Neural progenitor cell (in vitro differentiated cells): ENCODE measurements around the gene RALY. TPM values are rescaled to one million over a fixed set of nuclear protein-coding genes. Genes with fewer than 3 reads are reported as not detected.

Experiments used
- DNase-seq: peaks from one replicate; pipeline ENCODE4 v3.0.0-alpha.2; 2016; ENCODE audit warnings: low spot score
- H2AFZ ChIP-seq: fragments of 200-600 bp; sonication (generic); replicated peaks from 2 replicates; pipeline ENCODE4 v1.6.1; 2016; ENCODE audit warnings: antibody characterized with exemption
- H3F3A ChIP-seq: fragments of 200-600 bp; sonication (generic); 2 replicates; pipeline ENCODE4 v1.6.1; 2016; ENCODE audit warnings: antibody characterized with exemption, low read depth
- H3K27ac ChIP-seq: fragments of 200-600 bp; sonication (generic); 2 replicates; pipeline ENCODE4 v1.5.1; 2016; ENCODE audit warnings: mild to moderate bottlenecking
- H3K27me3 ChIP-seq: fragments of 200-600 bp; sonication (generic); 2 replicates; pipeline ENCODE4 v1.6.1; 2016; ENCODE audit warnings: mild to moderate bottlenecking, moderate library complexity
- H3K36me3 ChIP-seq: fragments of 200-600 bp; sonication (generic); 2 replicates; pipeline ENCODE4 v1.5.1; 2016
- H3K4me1 ChIP-seq: fragments of 200-600 bp; sonication (generic); 2 replicates; pipeline ENCODE4 v1.6.1; 2016; ENCODE audit warnings: mixed run types
- H3K4me2 ChIP-seq: fragments of 200-600 bp; sonication (generic); 2 replicates; pipeline ENCODE4 v1.6.1; 2016
- H3K4me3 ChIP-seq: fragments of 200-600 bp; sonication (generic); 2 replicates; pipeline ENCODE4 v1.5.1; 2016
- H3K79me2 ChIP-seq: fragments of 200-600 bp; sonication (generic); 2 replicates; pipeline ENCODE4 v1.6.1; 2016; ENCODE audit warnings: low read depth
- H3K9ac ChIP-seq: fragments of 200-600 bp; sonication (generic); 2 replicates; pipeline ENCODE4 v1.6.1; 2016
- H3K9me3 ChIP-seq: fragments of 200-600 bp; sonication (generic); 2 replicates; pipeline ENCODE4 v1.5.1; 2016; ENCODE audit warnings: low read depth
- H4K20me1 ChIP-seq: fragments of 200-600 bp; sonication (generic); 2 replicates; pipeline ENCODE4 v1.6.1; 2016; ENCODE audit warnings: low read depth
- H3K27ac Mint-ChIP-seq: 3 replicates; pipeline ENCODE4 v1.8.0; 2021; ENCODE audit warnings: mixed read lengths
- H3K27me3 Mint-ChIP-seq: 2 replicates; pipeline ENCODE4 v1.8.0; 2022; ENCODE audit warnings: low read depth, mild to moderate bottlenecking, inconsistent platforms, moderate library complexity, mixed read lengths; ENCODE audit not compliant: insufficient read depth
- H3K36me3 Mint-ChIP-seq: 3 replicates; pipeline ENCODE4 v1.8.0; 2021; ENCODE audit warnings: mixed read lengths
- H3K4me1 Mint-ChIP-seq: 3 replicates; pipeline ENCODE4 v1.8.0; 2021; ENCODE audit warnings: mixed read lengths
- H3K4me3 Mint-ChIP-seq: 3 replicates; pipeline ENCODE4 v1.8.0; 2021; ENCODE audit warnings: mild to moderate bottlenecking, moderate library complexity, mixed read lengths
- H3K9me3 Mint-ChIP-seq: 3 replicates; pipeline ENCODE4 v1.8.0; 2020; ENCODE audit warnings: mixed read lengths
- CTCF ChIP-seq: fragments of 200-600 bp; sonication (generic); IDR thresholded peaks from 2 replicates; pipeline ENCODE4 v1.5.1; 2017; ENCODE audit warnings: antibody characterized with exemption, mild to moderate bottlenecking
- EZH2 ChIP-seq: fragments of 200-600 bp; sonication (generic); IDR thresholded peaks from 2 replicates; pipeline ENCODE4 v1.6.1; 2017; ENCODE audit warnings: antibody characterized with exemption, mild to moderate bottlenecking, moderate library complexity
- EZH2phosphoT487 ChIP-seq: fragments of 200-600 bp; sonication (generic); IDR thresholded peaks from 2 replicates; pipeline ENCODE4 v1.6.1; 2017; ENCODE audit warnings: antibody characterized with exemption
- total RNA-seq: library from RNA; depleted of rRNA; stranded (reverse); fragments of >200 nt; gene quantifications from 2 replicates; pipeline ENCODE4 v1.2.3, GENCODE V29; 2015; ENCODE audit warnings: low replicate concordance

RALY gene
- total RNA-seq, 1 donor from 2014 or later = 102 TPM

DNA sequence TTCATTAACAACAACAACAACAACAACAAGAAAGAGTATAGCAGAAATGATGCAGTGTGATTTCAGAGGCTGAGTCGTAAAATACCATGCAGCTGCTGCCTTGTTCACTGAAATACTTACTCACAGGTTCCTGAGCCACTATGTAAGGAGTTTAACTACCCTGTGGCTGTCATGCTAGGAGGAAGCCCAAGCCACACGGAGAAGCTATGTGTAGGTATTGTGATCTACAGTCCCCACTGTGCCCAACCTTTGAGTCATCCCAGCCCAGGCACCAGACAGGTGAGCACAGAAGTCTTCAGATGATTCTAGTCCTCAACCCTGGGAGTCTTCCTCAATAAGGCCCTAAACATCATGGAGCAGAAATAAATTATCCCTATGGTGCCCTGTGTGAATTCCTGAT lies 14.6 kb upstream of the RALY start:
- Histone ChIP-seq H3K27me3 (no peaks in the 10 kb centered on the region), H3F3A (no peaks in the 10 kb centered on the region), H3K79me2 (no peaks in the 10 kb centered on the region), H3K4me2 (no peak overlapping the region), H3K36me3 (no peaks in the 10 kb centered on the region), H3K9me3 (no peaks in the 10 kb centered on the region), H3K4me3 (no peak overlapping the region), H4K20me1 (no peaks in the 10 kb centered on the region), H2AFZ (no peak overlapping the region), H3K4me1 (no peaks in the 10 kb centered on the region), H3K9ac (no peak overlapping the region), H3K27ac (no peak overlapping the region)
- Mint-ChIP-seq H3K4me3 (no peak overlapping the region), H3K4me1 (no peaks in the 10 kb centered on the region), H3K27me3 (no peaks in the 10 kb centered on the region), H3K9me3 (peaks cover 4% of the 10 kb centered on the region), H3K27ac (no peak overlapping the region), H3K36me3 (no peaks in the 10 kb centered on the region)
- TF ChIP-seq EZH2 (no peak), CTCF (no peak), EZH2phosphoT487 (no peak)
- no peak for DNase-seq

GRCh38 chr20:33981347-33981746 lies 12.4 kb upstream of the RALY start:
- H3K4me1 ChIP-seq = no peaks in the 10 kb centered on the region
- no peak for DNase-seq
- Mint-ChIP-seq H3K27me3 (no peaks in the 10 kb centered on the region), H3K27ac (no peak overlapping the region), H3K4me1 (no peaks in the 10 kb centered on the region), H3K4me3 (no peak overlapping the region), H3K9me3 (peaks cover 4% of the 10 kb centered on the region), H3K36me3 (no peaks in the 10 kb centered on the region)
- TF ChIP-seq CTCF (no peak), EZH2phosphoT487 (no peak), EZH2 (no peak)
- H3F3A ChIP-seq = no peaks in the 10 kb centered on the region
- H4K20me1 ChIP-seq = no peaks in the 10 kb centered on the region
- no peak overlapping the region for H3K27ac ChIP-seq
- no peaks in the 10 kb centered on the region for H3K36me3 ChIP-seq
- H3K27me3 ChIP-seq = no peaks in the 10 kb centered on the region
- H3K9me3 ChIP-seq = no peaks in the 10 kb centered on the region
- H2AFZ ChIP-seq = no peak overlapping the region
- H3K79me2 ChIP-seq = no peaks in the 10 kb centered on the region
- H3K4me3 ChIP-seq = no peak overlapping the region
- H3K4me2 ChIP-seq = no peak overlapping the region
- no peak overlapping the region for H3K9ac ChIP-seq

GRCh38 chr20:33981964-33982363 lies 11.7 kb upstream of the RALY start:
- no peaks in the 10 kb centered on the region for H3K4me1 Mint-ChIP-seq
- Histone ChIP-seq H3K27me3 (no peaks in the 10 kb centered on the region), H3K4me1 (no peaks in the 10 kb centered on the region), H3K9ac (no peak overlapping the region), H2AFZ (no peak overlapping the region), H3K4me3 (no peak overlapping the region), H4K20me1 (no peaks in the 10 kb centered on the region), H3K79me2 (no peaks in the 10 kb centered on the region), H3K27ac (no peak overlapping the region), H3K9me3 (no peaks in the 10 kb centered on the region), H3K36me3 (no peaks in the 10 kb centered on the region), H3F3A (no peaks in the 10 kb centered on the region), H3K4me2 (no peak overlapping the region)
- no peak overlapping the region for H3K4me3 Mint-ChIP-seq
- TF ChIP-seq EZH2 = no peak
- no peak for TF ChIP-seq EZH2phosphoT487
- TF ChIP-seq CTCF = no peak
- no peak for DNase-seq
- H3K27ac Mint-ChIP-seq = no peak overlapping the region
- peaks cover 4% of the 10 kb centered on the region for H3K9me3 Mint-ChIP-seq
- H3K27me3 Mint-ChIP-seq = no peaks in the 10 kb centered on the region
- no peaks in the 10 kb centered on the region for H3K36me3 Mint-ChIP-seq
